NCI-H2107 treated with DMSO at 0.1 percent for 48 hours (cell line): ENCODE measurements around the gene CBX6.

ENCODE experiments used
- DNase-seq: peaks from one replicate; lab custom pipeline; 2025; ENCODE audit not compliant: unreplicated experiment; lab: John Stamatoyannopoulos, UW

Gene CBX6

DNA sequence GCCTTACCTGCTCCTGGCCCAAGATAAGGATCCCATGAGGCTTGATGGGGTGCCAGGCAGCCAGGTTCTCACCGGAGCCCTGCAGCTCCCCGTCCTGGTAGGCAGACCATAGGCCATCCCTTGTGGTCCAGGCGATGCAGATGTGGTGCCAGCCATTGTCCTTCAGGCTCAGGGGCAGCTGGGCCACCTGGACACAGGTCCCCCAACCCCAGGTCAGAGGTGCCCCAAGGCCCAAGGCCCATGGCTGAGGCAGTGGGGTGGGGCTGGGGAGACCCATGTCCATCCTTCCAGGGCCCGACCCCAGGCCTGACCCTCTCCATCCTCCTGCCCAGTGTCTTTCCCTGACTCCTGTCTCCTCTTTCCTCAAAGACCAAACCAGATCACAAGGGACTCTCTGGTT lies 48.9 kb downstream of the CBX6 start:
- DNase-seq: no peak

DNA sequence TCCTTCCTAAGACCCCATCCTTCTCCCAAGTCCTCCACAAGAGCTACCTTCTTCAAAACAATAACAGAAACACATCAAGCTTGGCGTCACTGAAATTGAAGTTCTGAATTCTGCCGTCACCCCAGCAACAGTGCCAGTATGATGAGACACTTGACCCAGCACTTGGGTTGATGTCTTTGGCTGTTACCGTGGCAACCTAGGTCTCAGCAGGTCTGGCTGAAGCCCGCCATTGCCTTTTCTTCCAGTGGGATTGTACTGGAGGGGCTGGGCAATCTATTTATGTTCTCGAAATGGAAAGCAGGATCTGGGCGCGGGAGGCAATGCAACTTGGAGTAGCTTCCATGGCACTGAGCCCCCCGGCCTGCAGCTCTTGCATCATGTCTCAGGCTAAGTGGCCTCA lies 52.0 kb downstream of the CBX6 start:
- no peak for DNase-seq

DNA sequence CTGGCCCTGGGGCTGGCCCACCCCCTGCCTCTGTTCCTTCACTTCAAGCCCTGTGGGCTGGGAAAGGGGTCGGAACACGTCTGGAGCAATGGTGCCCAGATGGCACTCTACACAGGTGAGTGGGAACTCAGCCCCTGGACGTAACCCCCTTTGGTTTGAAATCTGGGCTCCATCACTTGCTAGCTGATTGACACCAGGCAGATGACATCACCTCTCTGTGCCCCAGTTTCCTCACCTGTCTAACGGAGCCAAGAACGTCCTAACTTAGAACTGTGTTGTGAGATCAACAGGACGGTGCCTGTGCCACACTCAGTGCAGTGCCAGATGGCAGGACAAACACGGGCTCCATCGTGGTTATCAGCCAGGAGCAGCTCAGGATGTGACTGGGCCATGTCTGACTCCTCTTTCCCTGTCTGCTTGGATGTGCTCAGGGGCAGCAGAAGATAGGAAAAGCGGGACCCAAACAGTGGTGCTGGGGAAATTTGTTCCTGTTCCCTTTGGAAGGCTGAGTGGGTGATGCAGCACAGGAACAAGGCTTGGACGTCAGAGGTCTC lies 52.6 kb downstream of the CBX6 start:
- no peak for DNase-seq

DNA sequence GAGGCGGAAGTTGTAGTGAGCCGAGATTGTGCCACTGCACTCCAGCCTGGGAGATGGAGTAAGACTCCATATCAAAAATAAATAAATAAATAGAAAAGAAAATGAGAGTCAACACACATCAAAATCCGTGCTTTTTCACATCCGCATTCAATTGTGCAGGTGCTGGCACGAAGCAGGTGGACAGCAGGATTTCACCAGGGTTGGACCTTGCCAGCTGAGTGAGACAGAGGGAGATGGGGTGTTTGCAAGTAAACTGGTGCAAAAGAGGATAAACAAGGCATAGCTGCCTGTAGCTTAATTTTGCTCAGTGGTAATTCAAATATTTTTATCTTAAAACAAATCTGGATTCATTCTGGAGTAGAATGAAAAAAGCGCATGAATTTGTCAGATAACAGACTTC lies 54.8 kb downstream of the CBX6 start:
- no peak for DNase-seq

DNA sequence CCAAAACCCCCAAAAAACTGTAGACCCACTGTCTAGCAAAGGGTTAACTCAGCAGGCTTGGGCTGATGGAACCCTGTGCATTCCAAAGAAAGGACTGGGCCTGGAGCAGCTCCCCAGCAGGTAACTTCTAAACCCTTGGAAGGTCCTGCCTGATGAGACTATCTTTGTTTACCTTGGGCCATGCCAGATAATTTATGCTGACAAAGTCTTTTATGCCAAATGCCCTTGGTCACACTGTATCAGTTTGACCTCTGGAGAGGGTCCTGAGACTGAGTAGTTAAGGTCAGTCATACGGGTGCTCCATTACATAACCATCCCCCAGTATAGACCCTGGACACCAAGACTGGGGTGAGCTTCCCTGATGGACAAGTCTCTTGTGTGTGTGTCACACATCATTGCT lies 56.2 kb downstream of the CBX6 start:
- no peak for DNase-seq
